Measurements from ENCODE around the gene NFIX. TPM values are rescaled to one million over a fixed set of nuclear protein-coding genes. Genes with fewer than 3 reads are reported as not detected.

NFIX gene
- total and polyA plus RNA-seq, 2 donors (not counting 1 experiment from before 2014, with no cell fraction given): 35.7 to 74.8 TPM

DNA sequence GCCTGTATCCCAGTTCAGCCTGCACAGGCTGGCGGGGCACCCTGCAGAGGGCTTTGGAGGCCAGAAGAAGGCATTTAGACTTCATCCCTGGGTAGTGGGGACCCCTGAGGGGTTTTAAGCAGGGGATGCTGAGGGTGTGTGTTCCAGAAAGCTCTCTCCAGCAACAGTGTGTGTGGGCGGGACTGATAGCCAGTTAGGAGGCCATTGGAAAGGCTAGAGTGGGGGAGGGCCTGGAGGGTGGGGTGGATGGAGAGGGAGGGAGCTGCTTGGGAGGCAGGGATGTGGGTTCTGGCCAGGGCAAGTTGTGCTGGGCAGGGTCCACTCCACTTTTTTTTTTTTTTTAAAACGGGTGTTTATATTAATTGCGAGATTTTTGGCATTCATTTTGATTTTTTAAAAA, 79.1 kb downstream of the NFIX start:
- Histone ChIP-seq H4K20me1 (ENCODE audit: control insufficient read depth, extremely low read depth, insufficient read depth, low read length) (no peaks in the 10 kb centered on the region), H3K4me3 (replicated peaks in 1 of 4; ENCODE audit: control extremely low read depth in 1 of 4, insufficient read depth in 1 of 4, low read depth in 3 of 4, low read length in 4 of 4) (no peak overlapping the region), H3K79me2 (ENCODE audit: control insufficient read depth, insufficient read depth, low read length) (peaks cover 29% of the 10 kb centered on the region), H3K4me1 (ENCODE audit: control insufficient read depth, extremely low read depth, insufficient read depth, low read length) (peaks cover 21% of the 10 kb centered on the region), H3K27me3 (ENCODE audit: control insufficient read depth, insufficient read depth, low read length) (no peaks in the 10 kb centered on the region), H2AFZ (ENCODE audit: low read length) (no peak overlapping the region), H3K9ac (ENCODE audit: insufficient read depth, low read length) (no peak overlapping the region), H3K36me3 (ENCODE audit: control insufficient read depth, insufficient read depth, low read length) (peaks cover 26% of the 10 kb centered on the region), H3K4me2 (ENCODE audit: extremely low read depth, insufficient read depth, low read length) (no peak overlapping the region), H3K9me3 (ENCODE audit: control insufficient read depth, insufficient read depth, low read depth, low read length) (no peaks in the 10 kb centered on the region), H3K27ac (ENCODE audit: insufficient read depth, low read length) (no peak overlapping the region)
- TF ChIP-seq, protein P1, sequence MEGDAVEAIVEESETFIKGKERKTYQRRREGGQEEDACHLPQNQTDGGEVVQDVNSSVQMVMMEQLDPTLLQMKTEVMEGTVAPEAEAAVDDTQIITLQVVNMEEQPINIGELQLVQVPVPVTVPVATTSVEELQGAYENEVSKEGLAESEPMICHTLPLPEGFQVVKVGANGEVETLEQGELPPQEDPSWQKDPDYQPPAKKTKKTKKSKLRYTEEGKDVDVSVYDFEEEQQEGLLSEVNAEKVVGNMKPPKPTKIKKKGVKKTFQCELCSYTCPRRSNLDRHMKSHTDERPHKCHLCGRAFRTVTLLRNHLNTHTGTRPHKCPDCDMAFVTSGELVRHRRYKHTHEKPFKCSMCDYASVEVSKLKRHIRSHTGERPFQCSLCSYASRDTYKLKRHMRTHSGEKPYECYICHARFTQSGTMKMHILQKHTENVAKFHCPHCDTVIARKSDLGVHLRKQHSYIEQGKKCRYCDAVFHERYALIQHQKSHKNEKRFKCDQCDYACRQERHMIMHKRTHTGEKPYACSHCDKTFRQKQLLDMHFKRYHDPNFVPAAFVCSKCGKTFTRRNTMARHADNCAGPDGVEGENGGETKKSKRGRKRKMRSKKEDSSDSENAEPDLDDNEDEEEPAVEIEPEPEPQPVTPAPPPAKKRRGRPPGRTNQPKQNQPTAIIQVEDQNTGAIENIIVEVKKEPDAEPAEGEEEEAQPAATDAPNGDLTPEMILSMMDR (conservative IDR thresholded peaks at IDR 0.05 in 1 of 2, IDR thresholded peaks at IDR 0.05 in 1 of 2; ENCODE audit: low read depth in 1 of 2, low read length in 2 of 2): no peak
- no peak for TF ChIP-seq EZH2 (IDR thresholded peaks at IDR 0.05; ENCODE audit: low read length, missing control alignments)
- no peak for DNase-seq (ENCODE audit: low read depth in 2 of 2)

DNA sequence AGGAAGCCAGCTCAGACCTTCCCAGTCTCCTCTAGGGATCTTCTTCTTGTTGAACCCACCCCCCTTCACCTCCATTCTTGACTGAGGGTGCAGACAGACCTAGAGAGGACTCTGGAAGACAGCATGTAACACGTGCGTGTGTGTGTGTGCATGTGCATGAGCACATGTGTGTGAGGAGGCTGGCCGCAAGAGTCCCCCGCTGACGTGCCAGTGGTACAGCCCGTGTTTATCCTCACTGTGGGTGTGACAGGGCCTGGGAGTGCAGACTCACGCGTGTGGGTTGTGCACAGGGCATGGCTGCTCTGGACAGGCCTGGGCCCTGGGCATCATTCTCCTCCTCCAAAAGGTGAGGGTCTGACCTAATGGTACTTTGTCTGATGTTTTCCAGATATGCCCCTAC, 81.0 kb downstream of the NFIX start:
- no peak for TF ChIP-seq EZH2 (IDR thresholded peaks at IDR 0.05; ENCODE audit: low read length, missing control alignments)
- TF ChIP-seq, protein P1 (conservative IDR thresholded peaks at IDR 0.05 in 1 of 2, IDR thresholded peaks at IDR 0.05 in 1 of 2; ENCODE audit: low read depth in 1 of 2, low read length in 2 of 2): no peak
- peaks cover 27% of the 10 kb centered on the region for H3K36me3 ChIP-seq (ENCODE audit: control insufficient read depth, insufficient read depth, low read length)
- H4K20me1 ChIP-seq (ENCODE audit: control insufficient read depth, extremely low read depth, insufficient read depth, low read length): no peaks in the 10 kb centered on the region
- DNase-seq (ENCODE audit: low read depth in 2 of 2): no peak
- no peak overlapping the region for H3K9ac ChIP-seq (ENCODE audit: insufficient read depth, low read length)
- no peak overlapping the region for H2AFZ ChIP-seq (ENCODE audit: low read length)
- H3K79me2 ChIP-seq (ENCODE audit: control insufficient read depth, insufficient read depth, low read length): peaks cover 12% of the 10 kb centered on the region
- H3K27me3 ChIP-seq (ENCODE audit: control insufficient read depth, insufficient read depth, low read length): no peaks in the 10 kb centered on the region
- no peaks in the 10 kb centered on the region for H3K9me3 ChIP-seq (ENCODE audit: control insufficient read depth, insufficient read depth, low read depth, low read length)
- no peak overlapping the region for H3K4me2 ChIP-seq (ENCODE audit: extremely low read depth, insufficient read depth, low read length)
- H3K27ac ChIP-seq (ENCODE audit: insufficient read depth, low read length): peak overlapping the region; percentile 32
- no peak overlapping the region for H3K4me3 ChIP-seq (replicated peaks in 1 of 4; ENCODE audit: control extremely low read depth in 1 of 4, insufficient read depth in 1 of 4, low read depth in 3 of 4, low read length in 4 of 4)
- H3K4me1 ChIP-seq (ENCODE audit: control insufficient read depth, extremely low read depth, insufficient read depth, low read length): peaks cover 21% of the 10 kb centered on the region

DNA sequence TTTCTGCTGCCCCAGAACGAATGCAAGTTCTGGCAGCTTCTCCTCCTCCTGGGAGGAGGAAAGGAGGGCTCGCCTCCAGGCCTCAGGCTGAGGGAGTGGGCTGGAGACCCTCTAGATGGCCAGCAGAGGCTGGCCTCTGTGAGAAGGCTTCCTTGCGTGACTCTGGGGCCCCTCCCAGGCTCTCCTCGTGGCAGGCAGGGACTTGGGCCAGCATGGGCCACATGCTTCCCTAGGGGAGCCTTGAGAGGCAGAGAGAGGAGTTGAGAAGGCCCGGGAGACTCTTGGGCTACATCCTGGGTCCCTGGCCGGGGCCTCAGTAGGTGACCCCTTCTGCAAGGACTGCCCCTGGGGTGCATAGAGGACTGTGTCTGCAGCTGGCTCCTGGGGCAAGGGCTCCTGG, 81.5 kb downstream of the NFIX start:
- no peak overlapping the region for H3K4me3 ChIP-seq (replicated peaks in 1 of 4; ENCODE audit: control extremely low read depth in 1 of 4, insufficient read depth in 1 of 4, low read depth in 3 of 4, low read length in 4 of 4)
- DNase-seq (ENCODE audit: low read depth in 2 of 2): no peak
- peaks cover 23% of the 10 kb centered on the region for H3K4me1 ChIP-seq (ENCODE audit: control insufficient read depth, extremely low read depth, insufficient read depth, low read length)
- peaks cover 30% of the 10 kb centered on the region for H3K36me3 ChIP-seq (ENCODE audit: control insufficient read depth, insufficient read depth, low read length)
- H3K27ac ChIP-seq (ENCODE audit: insufficient read depth, low read length): peak overlapping the region; percentile 39
- H3K4me2 ChIP-seq (ENCODE audit: extremely low read depth, insufficient read depth, low read length): no peak overlapping the region
- H3K9me3 ChIP-seq (ENCODE audit: control insufficient read depth, insufficient read depth, low read depth, low read length): no peaks in the 10 kb centered on the region
- H3K79me2 ChIP-seq (ENCODE audit: control insufficient read depth, insufficient read depth, low read length): peaks cover 8% of the 10 kb centered on the region
- no peak overlapping the region for H2AFZ ChIP-seq (ENCODE audit: low read length)
- no peaks in the 10 kb centered on the region for H4K20me1 ChIP-seq (ENCODE audit: control insufficient read depth, extremely low read depth, insufficient read depth, low read length)
- H3K9ac ChIP-seq (ENCODE audit: insufficient read depth, low read length): no peak overlapping the region
- no peak for TF ChIP-seq EZH2 (IDR thresholded peaks at IDR 0.05; ENCODE audit: low read length, missing control alignments)
- TF ChIP-seq, protein P1 (conservative IDR thresholded peaks at IDR 0.05 in 1 of 2, IDR thresholded peaks at IDR 0.05 in 1 of 2; ENCODE audit: low read depth in 1 of 2, low read length in 2 of 2): no peak
- H3K27me3 ChIP-seq (ENCODE audit: control insufficient read depth, insufficient read depth, low read length): no peaks in the 10 kb centered on the region
